ENCODE data around the gene ANKRD12. TPM values are rescaled to one million over a fixed set of nuclear protein-coding genes. Genes with fewer than 3 reads are reported as not detected.

ANKRD12 gene
- total RNA-seq, 4 donors from 2014 or later, result 84.7 to 137 (median 122) TPM

- no peaks in the 10 kb centered on the region for H3K36me3 ChIP-seq
- H3K9me3 ChIP-seq, result no peaks in the 10 kb centered on the region
- peak overlapping the region; percentile 56 to 93 (median 91) for H3K27ac ChIP-seq
- H3K4me1 ChIP-seq, result peaks cover 41 to 85% (median 49%) of the 10 kb centered on the region in 3 donors
- H3K4me3 ChIP-seq, result peak overlapping the region; percentile 78 to 83
- ATAC-seq, result no peak
- H3K27me3 ChIP-seq, result no peaks in the 10 kb centered on the region
- TF ChIP-seq EP300 (IDR thresholded peaks at IDR 0.05), result no peak
- TF ChIP-seq POLR2A (IDR thresholded peaks at IDR 0.05), result no peak
- TF ChIP-seq POLR2AphosphoS5 (IDR thresholded peaks at IDR 0.05), result no peak
- no peak for TF ChIP-seq CTCF (IDR thresholded peaks at IDR 0.05)
- 63% methylated on average over 1 of the region's 1 CpG; no CpG with 5 or more reads in 1 of the 2 donors for WGBS, 2 donors (ENCODE audit: low coverage in 1 of 2)
These were observed 30.5 kb upstream of the ANKRD12 start for GRCh38 chr18:9106094-9106493.

- Histone ChIP-seq H3K27me3 (no peaks in the 10 kb centered on the region), H3K27ac (peak overlapping the region; percentile 61 to 93 (median 78)), H3K4me3 (peak overlapping the region in 1 of 2 donors; percentile 19), H3K4me1 (peaks cover 47 to 85% (median 53%) of the 10 kb centered on the region in 3 donors), H3K36me3 (no peaks in the 10 kb centered on the region), H3K9me3 (no peaks in the 10 kb centered on the region)
- 19 to 43% methylated on average over 2 to 4 of the region's 4 CpGs for WGBS, 2 donors (ENCODE audit: low coverage in 1 of 2)
- TF ChIP-seq POLR2A (IDR thresholded peaks at IDR 0.05) (no peak), CTCF (IDR thresholded peaks at IDR 0.05) (no peak), EP300 (IDR thresholded peaks at IDR 0.05) (no peak), POLR2AphosphoS5 (IDR thresholded peaks at IDR 0.05) (no peak)
- ATAC-seq, result no peak
These were observed 29.6 kb upstream of the ANKRD12 start for GRCh38 chr18:9106800-9107584.

- TF ChIP-seq CTCF (IDR thresholded peaks at IDR 0.05), result peak in 1 of 4 experiments; percentile 4
- no peak for TF ChIP-seq EP300 (IDR thresholded peaks at IDR 0.05)
- Histone ChIP-seq H3K27me3 (no peaks in the 10 kb centered on the region), H3K36me3 (no peaks in the 10 kb centered on the region), H3K27ac (peak overlapping the region; percentile 75 to 93 (median 84)), H3K9me3 (no peaks in the 10 kb centered on the region), H3K4me3 (no peak overlapping the region), H3K4me1 (peaks cover 54 to 100% (median 61%) of the 10 kb centered on the region in 3 donors)
- ATAC-seq, result no peak
- 22 to 51% methylated on average over 1 to 2 of the region's 2 CpGs for WGBS, 2 donors (ENCODE audit: low coverage in 1 of 2)
These were observed 27.7 kb upstream of the ANKRD12 start for GRCh38 chr18:9108911-9109310.

GRCh38 chr18:9109523-9109922 is 27.1 kb upstream of the ANKRD12 start:
- peak overlapping the region; percentile 75 to 93 (median 84) for H3K27ac ChIP-seq
- no peaks in the 10 kb centered on the region for H3K36me3 ChIP-seq
- 16 to 18% methylated on average over 4 of the region's 4 CpGs for WGBS, 2 donors (ENCODE audit: low coverage in 1 of 2)
- H3K4me1 ChIP-seq, result peaks cover 54 to 100% (median 61%) of the 10 kb centered on the region in 3 donors
- H3K4me3 ChIP-seq, result no peak overlapping the region
- TF ChIP-seq POLR2AphosphoS5 (IDR thresholded peaks at IDR 0.05), result no peak
- no peaks in the 10 kb centered on the region for H3K9me3 ChIP-seq
- no peak for ATAC-seq
- H3K27me3 ChIP-seq, result no peaks in the 10 kb centered on the region

GRCh38 chr18:9113468-9114149 is 23.0 kb upstream of the ANKRD12 start:
- WGBS, 2 donors (ENCODE audit: low coverage in 1 of 2), result 32 to 53% methylated on average over 7 of the region's 7 CpGs
- Histone ChIP-seq H3K27me3 (no peaks in the 10 kb centered on the region), H3K36me3 (no peaks in the 10 kb centered on the region), H3K27ac (peak overlapping the region; percentile 23 to 93 (median 84)), H3K4me1 (peaks cover 32 to 100% (median 51%) of the 10 kb centered on the region in 3 donors), H3K4me3 (peak overlapping the region in 1 of 2 donors; percentile 8), H3K9me3 (no peaks in the 10 kb centered on the region)
- TF ChIP-seq POLR2AphosphoS5 (IDR thresholded peaks at IDR 0.05), result no peak
- no peak for TF ChIP-seq CTCF (IDR thresholded peaks at IDR 0.05)
- no peak for TF ChIP-seq POLR2A (IDR thresholded peaks at IDR 0.05)
- TF ChIP-seq EP300 (IDR thresholded peaks at IDR 0.05), result no peak
- no peak for ATAC-seq
